Measurements from ENCODE around the gene SIL1. TPM values are rescaled to one million over a fixed set of nuclear protein-coding genes. Genes with fewer than 3 reads are reported as not detected.
A peak's percentile ranks its signal among the peaks of the same experiment; 100 is the strongest.
"Not testable (repeated sequence)": the region's sequence is repeated elsewhere in the genome, so short reads cannot be mapped to it uniquely, and the experiment has no call there.

The SIL1 gene
- total RNA-seq, 4 donors from 2014 or later, result 17.4 to 122 (median 58.3) TPM

DNA sequence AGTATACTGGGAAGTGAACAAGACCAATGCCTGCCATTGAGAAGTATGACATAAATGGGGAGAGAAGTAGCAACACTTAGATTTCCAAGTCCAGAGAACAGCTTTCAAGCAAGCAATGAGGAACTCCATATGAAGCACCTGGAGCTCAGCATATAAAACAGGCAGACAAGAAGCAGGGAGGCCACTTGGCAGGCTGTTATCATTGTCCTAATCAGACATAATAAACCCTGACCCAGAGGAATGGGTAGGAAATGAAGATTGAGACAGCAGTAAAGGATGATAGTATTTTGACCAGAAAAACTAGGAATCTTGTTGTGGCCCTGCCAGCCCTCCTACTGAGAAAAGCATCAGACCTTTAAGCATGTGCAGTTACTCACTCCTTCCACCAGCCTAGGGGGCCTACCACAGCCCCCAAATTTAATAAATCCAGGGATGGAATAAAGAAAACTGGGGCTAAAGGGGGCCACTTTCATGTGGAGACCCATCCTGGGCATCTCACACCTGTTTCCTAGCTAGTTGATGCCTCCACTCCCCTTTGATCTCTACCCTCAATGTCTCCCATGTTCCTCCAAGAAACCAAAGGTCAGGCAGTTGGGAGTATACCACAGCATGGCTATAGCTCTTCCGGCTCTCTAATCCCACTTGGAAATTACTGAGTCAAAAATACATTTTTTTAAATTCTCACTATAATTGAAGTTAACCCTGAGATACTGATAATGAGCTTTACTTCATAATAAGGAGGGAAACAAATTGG, 135.1 kb downstream of the SIL1 start:
- peak overlapping the region in 1 of 2 donors; percentile 4 for H3K27ac ChIP-seq
- H3K36me3 ChIP-seq, result no peaks in the 10 kb centered on the region
- H3K4me3 ChIP-seq, result no peak overlapping the region
- H3K4me1 ChIP-seq, result no peaks in the 10 kb centered on the region
- H3K27me3 ChIP-seq, result no peaks in the 10 kb centered on the region
- H3K9me3 ChIP-seq, result no peaks in the 10 kb centered on the region
- TF ChIP-seq CTCF (IDR thresholded peaks at IDR 0.05) (no peak), POLR2A (IDR thresholded peaks at IDR 0.05) (no peak)
- intact Hi-C loops (cut with DNase I; ENCODE audit: low total_unique reads), result no loop called here
- peak in 1 of 2 donors; percentile 38 for DNase-seq

DNA sequence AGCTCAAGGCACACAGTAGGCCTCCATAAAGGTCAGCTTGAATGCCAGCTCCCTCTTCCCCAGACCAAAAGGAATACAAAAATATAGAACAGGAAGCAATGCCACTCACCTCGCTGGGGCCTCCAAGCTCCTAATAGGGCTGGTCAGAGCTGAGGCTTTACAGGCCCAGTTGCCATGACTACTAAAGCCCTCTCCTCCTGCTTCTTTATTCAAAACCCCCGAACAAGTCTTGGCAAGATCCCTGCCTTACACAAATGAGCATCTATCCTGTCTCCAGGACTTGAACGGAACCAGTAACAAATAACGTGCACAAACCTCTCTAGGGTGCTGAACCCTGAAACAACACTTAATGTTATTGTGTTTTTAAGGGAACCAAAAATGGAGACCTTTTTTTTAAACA, 136.3 kb downstream of the SIL1 start:
- H3K4me1 ChIP-seq, result no peaks in the 10 kb centered on the region
- no peaks in the 10 kb centered on the region for H3K36me3 ChIP-seq
- H3K27ac ChIP-seq, result peak overlapping the region in 1 of 2 donors; percentile 64
- DNase-seq, result no peak
- TF ChIP-seq CTCF (IDR thresholded peaks at IDR 0.05), result no peak
- TF ChIP-seq POLR2A (IDR thresholded peaks at IDR 0.05), result no peak
- H3K4me3 ChIP-seq, result no peak overlapping the region
- intact Hi-C loops (cut with DNase I; ENCODE audit: low total_unique reads), result no loop called here
- H3K9me3 ChIP-seq, result no peaks in the 10 kb centered on the region
- no peaks in the 10 kb centered on the region for H3K27me3 ChIP-seq

DNA sequence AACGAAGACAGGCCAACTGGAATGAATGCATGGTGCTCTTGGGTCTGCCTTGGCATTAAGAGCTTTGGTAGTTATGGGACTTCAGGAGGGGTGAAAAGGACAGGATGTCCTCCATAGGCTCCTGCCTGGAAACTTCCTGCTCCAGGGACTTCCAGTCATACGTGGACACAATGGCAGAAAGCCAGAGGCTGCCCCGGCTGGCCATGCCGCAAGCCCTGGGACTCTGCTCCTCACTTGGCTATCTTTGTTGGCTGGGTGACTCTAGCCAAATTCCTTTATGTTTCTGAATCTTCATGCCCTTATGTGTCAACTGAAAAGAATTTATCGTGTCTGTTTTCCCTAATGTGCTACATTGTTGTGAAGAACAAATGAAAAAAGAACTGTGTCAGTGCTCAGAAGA, 136.9 kb downstream of the SIL1 start:
- DNase-seq, result peak; percentile 37 to 45
- Histone ChIP-seq H3K4me1 (no peaks in the 10 kb centered on the region), H3K27ac (peak overlapping the region in 1 of 2 donors; percentile 64), H3K4me3 (no peak overlapping the region), H3K27me3 (no peaks in the 10 kb centered on the region), H3K9me3 (no peaks in the 10 kb centered on the region), H3K36me3 (no peaks in the 10 kb centered on the region)
- TF ChIP-seq POLR2A (IDR thresholded peaks at IDR 0.05) (no peak), CTCF (IDR thresholded peaks at IDR 0.05) (no peak)
- intact Hi-C loops (cut with DNase I; ENCODE audit: low total_unique reads), result no loop called here

- TF ChIP-seq POLR2A (IDR thresholded peaks at IDR 0.05) (no peak), CTCF (IDR thresholded peaks at IDR 0.05) (no peak)
- H3K27me3 ChIP-seq, result no peaks in the 10 kb centered on the region
- intact Hi-C loops (cut with DNase I; ENCODE audit: low total_unique reads), result no loop called here
These were observed 140.0 kb downstream of the SIL1 start for GRCh38 chr5:139058121-139058520.

DNA sequence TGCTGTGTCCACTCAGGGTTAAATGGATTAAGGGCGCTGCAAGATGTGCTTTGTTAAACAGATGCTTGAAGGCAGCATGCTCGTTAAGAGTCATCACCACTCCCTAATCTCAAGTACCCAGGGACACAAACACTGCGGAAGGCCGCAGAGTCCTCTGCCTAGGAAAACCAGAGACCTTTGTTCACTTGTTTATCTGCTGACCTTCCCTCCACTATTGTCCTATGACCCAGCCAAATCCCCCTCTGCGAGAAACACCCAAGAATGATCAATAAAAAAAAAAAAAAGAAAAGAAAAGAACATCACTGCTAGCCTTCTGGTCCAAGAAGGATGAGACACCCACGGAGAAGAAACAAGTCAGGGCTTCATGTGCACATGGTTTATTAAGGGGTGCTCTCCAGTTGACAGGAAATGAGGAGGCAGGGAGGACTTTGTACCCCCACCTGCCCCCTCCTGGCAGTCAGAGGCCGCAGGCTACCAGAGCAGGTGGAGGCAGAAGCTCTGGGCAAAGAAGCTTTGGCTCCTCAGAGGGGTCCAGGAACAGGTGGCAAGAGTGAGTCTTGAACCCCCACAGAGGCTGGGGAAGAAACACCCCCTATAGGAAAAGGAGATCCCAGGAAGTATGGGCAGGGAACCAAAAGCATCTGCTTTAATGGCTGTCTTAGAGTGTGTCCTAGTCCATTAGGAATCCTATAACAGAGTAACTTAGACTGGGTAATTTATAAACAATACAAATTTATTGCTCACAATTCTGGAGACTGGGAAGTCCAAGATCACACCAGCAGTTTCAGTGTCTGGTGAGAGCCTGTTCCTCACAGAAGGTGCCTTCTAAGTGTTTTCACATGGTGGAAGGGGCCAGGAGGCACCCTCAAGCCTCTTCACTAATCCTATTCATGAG, 140.9 kb downstream of the SIL1 start:
- intact Hi-C loops (cut with DNase I; ENCODE audit: low total_unique reads); H3K36me3 ChIP-seq; H3K27me3 ChIP-seq; H3K27ac ChIP-seq; H3K9me3 ChIP-seq; H3K4me3 ChIP-seq; DNase-seq; H3K4me1 ChIP-seq: not testable (repeated sequence)

More at GRCh38 chr5:139058121-139058520, 140.0 kb downstream of the SIL1 start:
- Histone ChIP-seq H3K4me3 (no peak overlapping the region), H3K4me1 (no peaks in the 10 kb centered on the region), H3K27ac (no peak overlapping the region), H3K36me3 (no peaks in the 10 kb centered on the region), H3K9me3 (no peaks in the 10 kb centered on the region)
- no peak for DNase-seq

Measured in uterus (tissue), 4 donors.